ENCODE data around the gene FKBP5.

Gene FKBP5

DNA sequence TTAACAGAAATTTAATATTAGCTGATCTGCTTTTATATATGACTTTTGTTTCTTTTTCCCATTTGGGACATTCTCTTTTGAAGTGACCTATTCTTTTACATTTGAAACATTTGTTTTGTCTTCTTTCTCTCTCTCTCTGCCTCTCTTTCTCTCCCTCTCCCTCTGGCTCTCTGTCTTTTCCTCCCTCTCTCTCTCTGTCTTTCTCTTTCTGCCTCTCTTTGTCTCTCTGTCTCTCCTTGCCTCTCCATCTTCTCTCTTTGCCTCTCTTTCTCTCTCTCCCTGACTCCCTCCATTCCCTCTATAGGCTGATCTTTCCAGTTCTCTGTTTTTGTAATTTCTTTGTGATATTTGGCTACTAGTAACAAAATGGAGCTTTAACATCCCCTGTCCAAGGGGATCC, 124.0 kb downstream of the FKBP5 start:
- TF ChIP-seq EZH2 (optimal IDR thresholded peaks at IDR 0.05; ENCODE audit: low read depth, low read length) (no peak), EZH2phosphoT487 (IDR thresholded peaks at IDR 0.05; ENCODE audit: low read length) (no peak)
- TF ChIP-seq, protein P1, sequence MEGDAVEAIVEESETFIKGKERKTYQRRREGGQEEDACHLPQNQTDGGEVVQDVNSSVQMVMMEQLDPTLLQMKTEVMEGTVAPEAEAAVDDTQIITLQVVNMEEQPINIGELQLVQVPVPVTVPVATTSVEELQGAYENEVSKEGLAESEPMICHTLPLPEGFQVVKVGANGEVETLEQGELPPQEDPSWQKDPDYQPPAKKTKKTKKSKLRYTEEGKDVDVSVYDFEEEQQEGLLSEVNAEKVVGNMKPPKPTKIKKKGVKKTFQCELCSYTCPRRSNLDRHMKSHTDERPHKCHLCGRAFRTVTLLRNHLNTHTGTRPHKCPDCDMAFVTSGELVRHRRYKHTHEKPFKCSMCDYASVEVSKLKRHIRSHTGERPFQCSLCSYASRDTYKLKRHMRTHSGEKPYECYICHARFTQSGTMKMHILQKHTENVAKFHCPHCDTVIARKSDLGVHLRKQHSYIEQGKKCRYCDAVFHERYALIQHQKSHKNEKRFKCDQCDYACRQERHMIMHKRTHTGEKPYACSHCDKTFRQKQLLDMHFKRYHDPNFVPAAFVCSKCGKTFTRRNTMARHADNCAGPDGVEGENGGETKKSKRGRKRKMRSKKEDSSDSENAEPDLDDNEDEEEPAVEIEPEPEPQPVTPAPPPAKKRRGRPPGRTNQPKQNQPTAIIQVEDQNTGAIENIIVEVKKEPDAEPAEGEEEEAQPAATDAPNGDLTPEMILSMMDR (IDR thresholded peaks at IDR 0.05; ENCODE audit: low read length): no peak
- H3K9me3 ChIP-seq (replicated peaks; ENCODE audit: insufficient read depth, low read length): no peaks in the 10 kb centered on the region
- no peak overlapping the region for H3K4me2 ChIP-seq (ENCODE audit: low read depth, low read length)
- H3K9me2 ChIP-seq (replicated peaks; ENCODE audit: insufficient read depth, low read length): no peaks in the 10 kb centered on the region
- DNase-seq: no peak
- H4K20me1 ChIP-seq (ENCODE audit: insufficient read depth, low read length): no peaks in the 10 kb centered on the region
- H3K79me2 ChIP-seq (ENCODE audit: low read length): no peaks in the 10 kb centered on the region
- no peaks in the 10 kb centered on the region for H3K36me3 ChIP-seq (replicated peaks; ENCODE audit: insufficient read depth, low read length)
- H3K9ac ChIP-seq (ENCODE audit: low read length): no peak overlapping the region
- no peak overlapping the region for H3K27ac ChIP-seq (ENCODE audit: low read length)
- H3K27me3 ChIP-seq (replicated peaks; ENCODE audit: insufficient read depth, low read length): no peaks in the 10 kb centered on the region
- no peaks in the 10 kb centered on the region for H3K4me1 ChIP-seq (ENCODE audit: low read length)
- no peaks in the 10 kb centered on the region for H3F3A ChIP-seq (ENCODE audit: insufficient read depth, low read length)
- no peak overlapping the region for H3K4me3 ChIP-seq (ENCODE audit: low read length)
- H2AFZ ChIP-seq (ENCODE audit: low read length): no peak overlapping the region

DNA sequence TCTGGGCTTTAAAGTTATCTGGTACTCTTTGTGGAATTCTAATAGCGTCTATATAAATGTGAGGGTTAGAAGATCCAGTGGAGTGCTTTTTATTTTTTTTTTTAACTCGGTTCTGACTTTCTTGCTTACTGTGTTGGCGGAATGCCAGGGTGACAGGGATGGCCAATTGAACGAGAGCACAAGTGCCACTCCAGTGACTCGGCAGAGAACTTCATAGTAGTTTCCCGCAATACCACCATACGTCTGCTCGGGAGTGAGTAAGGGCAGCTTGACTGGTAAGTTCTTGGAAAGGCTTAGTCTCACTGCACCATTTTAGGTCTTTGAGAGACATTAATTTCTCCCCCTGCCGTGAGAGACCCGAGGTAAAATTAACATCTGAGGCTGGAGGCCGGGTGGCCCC, 126.7 kb downstream of the FKBP5 start:
- H3K27ac ChIP-seq (ENCODE audit: low read length): no peak overlapping the region
- H3F3A ChIP-seq (ENCODE audit: insufficient read depth, low read length): no peaks in the 10 kb centered on the region
- H3K9me3 ChIP-seq (replicated peaks; ENCODE audit: insufficient read depth, low read length): no peaks in the 10 kb centered on the region
- H3K36me3 ChIP-seq (replicated peaks; ENCODE audit: insufficient read depth, low read length): no peaks in the 10 kb centered on the region
- H3K9me2 ChIP-seq (replicated peaks; ENCODE audit: insufficient read depth, low read length): no peaks in the 10 kb centered on the region
- H3K4me3 ChIP-seq (ENCODE audit: low read length): no peak overlapping the region
- H4K20me1 ChIP-seq (ENCODE audit: insufficient read depth, low read length): no peaks in the 10 kb centered on the region
- DNase-seq: no peak
- TF ChIP-seq EZH2phosphoT487 (IDR thresholded peaks at IDR 0.05; ENCODE audit: low read length): no peak
- TF ChIP-seq, protein P1 (IDR thresholded peaks at IDR 0.05; ENCODE audit: low read length): no peak
- no peaks in the 10 kb centered on the region for H3K79me2 ChIP-seq (ENCODE audit: low read length)
- H3K9ac ChIP-seq (ENCODE audit: low read length): no peak overlapping the region
- H3K27me3 ChIP-seq (replicated peaks; ENCODE audit: insufficient read depth, low read length): no peaks in the 10 kb centered on the region
- no peaks in the 10 kb centered on the region for H3K4me1 ChIP-seq (ENCODE audit: low read length)
- H2AFZ ChIP-seq (ENCODE audit: low read length): no peak overlapping the region
- H3K4me2 ChIP-seq (ENCODE audit: low read depth, low read length): no peak overlapping the region

DNA sequence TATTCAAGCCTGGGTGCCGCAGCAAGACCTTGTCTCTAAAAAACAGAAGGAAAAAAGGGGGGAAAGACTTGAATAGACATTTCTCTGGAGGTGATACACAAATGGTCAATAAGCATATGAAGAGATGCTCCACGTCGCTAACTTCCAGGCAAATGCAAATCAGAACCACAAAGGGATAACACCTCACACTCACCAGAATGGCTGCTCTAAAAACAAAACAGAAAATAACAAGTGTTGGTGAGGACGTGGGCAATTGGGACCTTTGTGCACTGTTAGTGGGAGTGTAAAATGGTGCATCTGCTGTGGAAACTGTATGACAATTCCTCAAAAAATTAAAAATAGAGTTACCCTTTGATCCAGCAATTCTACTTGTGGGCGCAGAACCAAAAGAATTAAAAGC, 127.6 kb downstream of the FKBP5 start:
- Histone ChIP-seq H3K9me3 (replicated peaks; ENCODE audit: insufficient read depth, low read length) (no peaks in the 10 kb centered on the region), H3K79me2 (ENCODE audit: low read length) (no peaks in the 10 kb centered on the region), H3K27me3 (replicated peaks; ENCODE audit: insufficient read depth, low read length) (no peaks in the 10 kb centered on the region), H3K36me3 (replicated peaks; ENCODE audit: insufficient read depth, low read length) (no peaks in the 10 kb centered on the region), H3K9me2 (replicated peaks; ENCODE audit: insufficient read depth, low read length) (no peaks in the 10 kb centered on the region), H3K27ac (ENCODE audit: low read length) (no peak overlapping the region), H2AFZ (ENCODE audit: low read length) (no peak overlapping the region), H3K4me2 (ENCODE audit: low read depth, low read length) (no peak overlapping the region), H3K4me3 (ENCODE audit: low read length) (no peak overlapping the region), H3K9ac (ENCODE audit: low read length) (no peak overlapping the region), H3F3A (ENCODE audit: insufficient read depth, low read length) (no peaks in the 10 kb centered on the region), H3K4me1 (ENCODE audit: low read length) (no peaks in the 10 kb centered on the region), H4K20me1 (ENCODE audit: insufficient read depth, low read length) (no peaks in the 10 kb centered on the region)
- TF ChIP-seq, protein P1 (IDR thresholded peaks at IDR 0.05; ENCODE audit: low read length): no peak
- TF ChIP-seq EZH2 (optimal IDR thresholded peaks at IDR 0.05; ENCODE audit: low read depth, low read length) (no peak), EZH2phosphoT487 (IDR thresholded peaks at IDR 0.05; ENCODE audit: low read length) (no peak)
- no peak for DNase-seq

Measured in MM.1S (cell line).